ENCODE measurements around the gene TMEM175.

TMEM175 gene

GRCh38 chr4:999882-1000425 lies 67.7 kb downstream of the TMEM175 start:
- DNase-seq (ENCODE audit: low read depth): no peak
- TF ChIP-seq CTCF (conservative IDR thresholded peaks at IDR 0.05; ENCODE audit: low read depth, low read length): no peak
- H3K4me3 ChIP-seq (ENCODE audit: low read length): no peak overlapping the region

GRCh38 chr4:1000686-1001260 lies 68.5 kb downstream of the TMEM175 start:
- DNase-seq (ENCODE audit: low read depth): no peak
- no peak for TF ChIP-seq CTCF (conservative IDR thresholded peaks at IDR 0.05; ENCODE audit: low read depth, low read length)
- H3K4me3 ChIP-seq (ENCODE audit: low read length): no peak overlapping the region

GRCh38 chr4:1001561-1002130 lies 69.4 kb downstream of the TMEM175 start:
- DNase-seq (ENCODE audit: low read depth): no peak
- H3K4me3 ChIP-seq (ENCODE audit: low read length): no peak overlapping the region

GRCh38 chr4:1002131-1002630 lies 69.9 kb downstream of the TMEM175 start:
- H3K4me3 ChIP-seq (ENCODE audit: low read length): no peak overlapping the region
- no peak for DNase-seq (ENCODE audit: low read depth)
- TF ChIP-seq CTCF (conservative IDR thresholded peaks at IDR 0.05; ENCODE audit: low read depth, low read length): no peak

More at GRCh38 chr4:1001561-1002130, 69.4 kb downstream of the TMEM175 start:
- TF ChIP-seq CTCF (conservative IDR thresholded peaks at IDR 0.05; ENCODE audit: low read depth, low read length): no peak

- H3K4me3 ChIP-seq (ENCODE audit: low read length): no peak overlapping the region
- DNase-seq (ENCODE audit: low read depth): no peak
- no peak for TF ChIP-seq CTCF (conservative IDR thresholded peaks at IDR 0.05; ENCODE audit: low read depth, low read length)
These were observed 70.5 kb downstream of the TMEM175 start for GRCh38 chr4:1002631-1003251.

GRCh38 chr4:1003271-1004070 lies 71.2 kb downstream of the TMEM175 start:
- DNase-seq (ENCODE audit: low read depth): no peak
- no peak for TF ChIP-seq CTCF (conservative IDR thresholded peaks at IDR 0.05; ENCODE audit: low read depth, low read length)
- no peak overlapping the region for H3K4me3 ChIP-seq (ENCODE audit: low read length)
